ENCODE measurements around the gene ZNF80.
"Not testable (repeated sequence)": the region's sequence is repeated elsewhere in the genome, so short reads cannot be mapped to it uniquely, and the experiment has no call there.

Gene ZNF80

DNA sequence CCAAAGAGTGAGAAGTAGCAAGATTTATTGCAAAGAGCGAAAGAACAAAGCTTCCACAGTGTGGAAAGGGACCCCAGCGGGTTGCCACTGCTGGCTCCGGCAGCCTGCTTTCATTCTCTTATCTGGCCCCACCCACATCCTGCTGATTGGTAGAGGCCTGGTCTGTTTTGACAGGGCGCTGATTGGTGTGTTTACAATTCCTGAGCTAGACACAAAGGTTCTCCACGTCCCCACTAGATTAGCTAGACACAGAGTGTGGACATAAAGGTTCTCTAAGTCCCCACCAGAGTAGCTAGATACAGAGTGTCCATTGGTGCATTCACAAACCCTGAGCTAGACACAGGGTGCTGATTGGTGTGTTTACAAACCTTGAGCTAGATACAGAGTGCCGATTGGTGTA lies at the start of gene ZNF80:
Gene ZNF80 (minus strand): TSS at position 101 of the 400 bp plus-strand sequence. CDS start 504 bp downstream, outside the sequence.
- DNase-seq (ENCODE audit: low spot score) = not testable (repeated sequence)

GRCh38 chr3:114286266-114286665 lies 48.9 kb upstream of the ZNF80 start:
- no peak for DNase-seq (ENCODE audit: low spot score)

DNA sequence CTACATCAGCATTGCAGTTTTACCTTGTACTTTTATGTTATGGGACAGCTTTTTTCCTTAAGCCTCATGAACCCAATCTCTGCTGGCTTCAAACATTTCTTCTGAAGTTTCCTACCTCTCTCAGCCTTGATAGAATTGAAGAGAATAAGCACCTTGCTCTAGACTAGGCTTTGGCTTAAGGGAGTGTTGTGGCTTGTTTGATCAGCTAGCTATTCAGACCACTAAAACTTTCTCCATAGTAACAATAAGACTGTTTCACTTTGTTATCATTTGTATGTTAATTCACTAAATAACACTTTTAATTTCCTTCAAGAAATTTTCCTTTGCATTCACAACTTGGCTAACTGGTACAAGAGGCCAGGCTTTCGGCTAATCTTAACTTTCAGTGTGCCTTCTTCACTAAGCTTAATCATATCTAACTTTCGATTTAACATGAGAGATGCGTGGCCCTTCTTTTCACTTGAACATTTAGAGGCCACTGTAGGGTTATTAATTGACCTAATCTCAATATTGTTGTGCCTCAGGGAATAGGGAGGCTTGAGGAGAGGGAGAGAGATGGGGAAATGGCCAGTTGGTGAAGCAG lies 48.4 kb upstream of the ZNF80 start:
- DNase-seq (ENCODE audit: low spot score) = no peak

- DNase-seq (ENCODE audit: low spot score) = no peak
Measured at GRCh38 chr3:114284644-114285043, 47.3 kb upstream of the ZNF80 start.

- not testable (repeated sequence) for DNase-seq (ENCODE audit: low spot score)
Measured at GRCh38 chr3:114276856-114277255, 39.5 kb upstream of the ZNF80 start.

- DNase-seq (ENCODE audit: low spot score) = no peak
Measured at GRCh38 chr3:114274929-114275328, 37.6 kb upstream of the ZNF80 start.

DNA sequence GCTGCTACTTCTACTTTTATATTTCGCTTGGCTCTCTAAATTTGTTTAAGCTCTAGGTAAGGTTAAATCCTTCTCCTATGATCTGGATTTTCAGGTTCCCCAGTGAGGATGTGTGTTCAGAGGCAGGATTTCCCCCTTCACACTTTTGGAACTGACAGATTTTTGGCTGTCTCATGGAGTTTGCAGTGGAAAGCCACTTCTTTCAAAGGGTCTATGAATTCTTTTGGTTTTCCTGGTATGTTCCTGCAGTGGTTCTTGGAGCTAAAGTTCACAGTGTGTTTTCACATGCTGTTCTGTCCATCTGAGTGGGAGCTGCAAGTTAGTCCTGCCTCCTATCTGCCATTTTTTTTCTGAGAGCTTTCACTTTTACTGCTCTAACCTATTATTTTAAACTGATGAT lies 34.9 kb upstream of the ZNF80 start:
- DNase-seq (ENCODE audit: low spot score) = no peak

DNA sequence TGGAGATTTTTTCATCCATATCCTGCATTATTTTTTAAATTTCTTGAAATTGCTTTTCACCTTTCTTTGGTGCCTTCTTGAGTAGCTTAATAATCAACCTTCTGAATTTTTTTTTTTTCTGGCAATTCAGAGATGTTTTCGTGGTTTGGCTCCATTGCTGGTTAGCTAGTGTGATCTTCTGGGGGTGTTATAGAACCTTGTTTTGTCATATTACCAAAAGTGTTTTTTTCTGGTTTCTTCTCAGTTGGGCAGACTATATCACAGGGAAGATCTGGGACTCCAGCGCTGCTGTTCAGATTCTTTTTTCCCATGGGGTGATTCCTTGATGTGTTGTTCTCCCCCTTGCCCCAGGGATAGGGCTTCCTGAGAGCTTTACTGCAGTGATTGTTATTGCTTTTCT lies 32.6 kb upstream of the ZNF80 start:
- DNase-seq (ENCODE audit: low spot score) = no peak

DNA sequence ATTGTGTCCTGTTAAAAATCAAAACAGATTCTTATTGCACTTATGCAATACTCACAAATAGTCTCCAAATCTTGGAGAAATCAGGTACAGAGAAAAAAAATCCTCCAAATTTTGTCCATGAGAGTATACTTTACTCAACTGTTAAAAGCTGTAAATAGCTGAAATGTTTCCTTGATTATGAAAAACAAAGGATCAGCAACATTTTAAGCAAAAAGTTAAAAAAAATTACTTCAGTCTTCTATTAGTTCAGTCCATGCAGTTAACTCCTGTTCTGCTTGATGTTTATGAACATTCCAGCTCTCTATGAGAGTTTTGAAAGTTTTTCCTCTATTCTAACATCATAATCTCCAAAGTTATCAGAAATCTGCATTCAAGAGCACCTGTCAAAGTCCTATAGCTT lies 22.8 kb upstream of the ZNF80 start:
- DNase-seq (ENCODE audit: low spot score) = no peak

DNA sequence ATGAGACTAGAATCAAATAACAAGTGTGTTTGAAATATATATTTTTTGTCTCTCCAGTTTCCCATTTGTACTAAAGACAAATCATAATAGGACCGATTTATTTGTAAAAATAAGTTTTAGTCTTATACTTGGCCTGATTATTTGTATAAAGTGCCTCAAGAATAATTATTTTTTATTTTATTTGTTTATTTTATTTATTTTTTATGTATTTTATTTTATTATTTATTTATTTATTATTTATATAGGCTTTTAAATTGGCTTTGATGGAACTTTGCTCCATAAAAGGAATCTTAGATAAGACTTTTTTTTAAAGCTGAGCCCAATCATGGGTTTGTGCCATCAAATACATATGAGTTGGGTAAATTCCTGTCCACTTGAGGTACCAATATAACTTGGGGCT lies 22.2 kb upstream of the ZNF80 start:
- no peak for DNase-seq (ENCODE audit: low spot score)

DNA sequence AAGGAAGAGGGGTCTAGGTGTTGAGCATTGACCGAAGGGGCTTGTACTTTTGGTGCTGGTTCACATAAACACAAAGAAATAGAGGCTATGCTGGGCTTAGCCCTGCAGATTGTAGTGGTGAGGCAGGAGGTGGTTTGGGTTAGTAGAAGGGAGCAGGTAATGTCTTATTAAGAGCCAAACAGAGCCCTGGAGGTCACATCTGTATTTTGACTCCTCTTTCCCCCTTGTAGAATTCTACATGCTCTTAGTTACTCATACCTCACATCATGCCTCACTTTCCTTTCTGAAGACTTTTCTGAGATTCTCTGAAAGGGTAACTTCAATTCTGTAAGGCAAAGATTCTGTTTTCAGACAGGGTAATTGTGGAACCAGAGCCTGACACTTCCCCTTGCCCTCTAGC lies 16.1 kb upstream of the ZNF80 start:
- DNase-seq (ENCODE audit: low spot score) = no peak

GRCh38 chr3:114252954-114253353 lies 15.6 kb upstream of the ZNF80 start:
- DNase-seq (ENCODE audit: low spot score) = no peak

GRCh38 chr3:114242947-114243346 lies 5.6 kb upstream of the ZNF80 start:
- DNase-seq (ENCODE audit: low spot score) = no peak

GRCh38 chr3:114241262-114241661 lies 3.9 kb upstream of the ZNF80 start:
- DNase-seq (ENCODE audit: low spot score) = no peak

DNA sequence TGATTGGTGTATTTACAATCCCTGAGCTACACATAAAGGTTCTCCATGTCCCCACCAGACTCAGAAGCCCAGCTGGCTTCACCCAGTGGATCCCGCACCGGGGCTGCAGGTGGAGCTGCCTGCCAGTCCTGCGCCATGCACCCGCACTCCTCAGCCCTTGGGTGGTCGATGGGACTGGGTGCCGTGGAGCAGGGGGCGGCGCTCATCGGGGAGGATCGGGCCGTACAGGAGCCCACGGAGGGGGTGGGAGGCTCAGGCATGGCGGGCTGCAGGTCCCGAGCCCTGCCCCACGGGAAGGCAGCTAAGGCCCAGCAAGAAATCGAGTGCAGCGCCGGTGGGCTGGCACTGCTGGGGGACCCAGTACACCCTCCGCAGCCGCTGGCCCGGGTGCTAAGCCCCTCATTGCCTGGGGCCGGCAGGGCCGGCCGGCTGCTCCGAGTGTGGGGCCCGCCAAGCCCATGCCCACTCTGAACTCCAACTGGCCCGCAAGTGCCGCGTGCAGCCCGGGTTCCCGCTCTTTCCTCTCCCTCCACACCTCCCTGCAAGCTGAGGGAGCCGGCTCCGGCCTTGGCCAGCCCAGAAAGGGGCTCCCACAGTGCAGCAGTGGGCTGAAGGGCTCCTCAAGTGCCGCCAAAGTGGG lies 888 bp upstream of the ZNF80 start:
- not testable (repeated sequence) for DNase-seq (ENCODE audit: low spot score)

GRCh38 chr3:114235431-114235830 lies 1.9 kb downstream of the ZNF80 start:
- DNase-seq (ENCODE audit: low spot score) = no peak

DNA sequence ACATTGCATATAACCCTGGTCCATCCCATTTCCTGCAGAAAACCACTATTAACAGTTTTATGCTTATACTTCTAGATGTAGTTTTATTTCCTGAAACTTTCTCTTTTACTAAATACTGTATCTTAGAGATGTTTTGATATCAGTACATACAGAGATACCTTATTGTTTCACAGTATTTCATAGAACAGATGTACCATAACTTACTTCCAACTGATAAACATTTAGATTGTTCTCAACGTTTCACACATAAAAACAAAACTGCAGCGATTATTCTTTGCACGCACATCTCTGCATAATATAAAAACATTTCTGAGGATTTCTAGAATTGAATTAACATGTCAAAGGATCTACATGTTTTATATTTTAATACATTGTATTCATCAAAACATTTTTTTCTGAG lies 2.6 kb downstream of the ZNF80 start:
- no peak for DNase-seq (ENCODE audit: low spot score)

- DNase-seq (ENCODE audit: low spot score) = no peak
Measured at GRCh38 chr3:114231616-114232015, 5.8 kb downstream of the ZNF80 start.

GRCh38 chr3:114227076-114227475 lies 10.3 kb downstream of the ZNF80 start:
- DNase-seq (ENCODE audit: low spot score) = no peak

DNA sequence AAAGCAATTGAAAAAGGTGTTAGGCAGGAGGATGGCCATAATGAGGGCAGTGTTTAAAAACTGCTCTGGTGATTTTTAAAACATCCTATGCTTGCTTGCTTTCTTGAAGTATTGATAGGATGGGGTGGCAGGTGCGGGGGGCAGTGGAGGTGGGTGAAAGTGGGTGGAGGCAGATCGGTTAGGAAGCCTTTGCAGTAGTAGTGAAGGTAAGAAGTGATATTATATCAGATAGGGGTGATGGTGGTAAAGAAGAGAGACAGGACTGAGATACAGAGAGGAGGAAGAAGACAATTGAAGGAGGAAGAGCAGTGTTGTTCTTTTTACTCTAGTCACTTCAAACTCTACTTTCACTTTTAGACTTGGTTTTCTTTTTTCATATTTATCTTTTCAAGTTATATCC lies 11.1 kb downstream of the ZNF80 start:
- DNase-seq (ENCODE audit: low spot score) = no peak

GRCh38 chr3:114223143-114223542 lies 14.2 kb downstream of the ZNF80 start:
- DNase-seq (ENCODE audit: low spot score) = no peak

- DNase-seq (ENCODE audit: low spot score) = no peak
Measured at GRCh38 chr3:114221881-114222264, 15.5 kb downstream of the ZNF80 start.

GRCh38 chr3:114221165-114221880 lies 16.1 kb downstream of the ZNF80 start:
- no peak for DNase-seq (ENCODE audit: low spot score)

GRCh38 chr3:114219741-114220140 lies 17.6 kb downstream of the ZNF80 start:
- DNase-seq (ENCODE audit: low spot score) = no peak
